SIG-M5 treated with dmso at 0.1 percent for 504 hours (cell line): ENCODE measurements around the gene ADCY4.
A peak's percentile ranks its signal among the peaks of the same experiment; 100 is the strongest.
"Not testable (repeated sequence)": the region's sequence is repeated elsewhere in the genome, so short reads cannot be mapped to it uniquely, and the experiment has no call there.

ENCODE experiments used
- DNase-seq: peaks from one replicate; lab custom pipeline; 2025; ENCODE audit not compliant: unreplicated experiment; lab: John Stamatoyannopoulos, UW

Gene ADCY4

DNA sequence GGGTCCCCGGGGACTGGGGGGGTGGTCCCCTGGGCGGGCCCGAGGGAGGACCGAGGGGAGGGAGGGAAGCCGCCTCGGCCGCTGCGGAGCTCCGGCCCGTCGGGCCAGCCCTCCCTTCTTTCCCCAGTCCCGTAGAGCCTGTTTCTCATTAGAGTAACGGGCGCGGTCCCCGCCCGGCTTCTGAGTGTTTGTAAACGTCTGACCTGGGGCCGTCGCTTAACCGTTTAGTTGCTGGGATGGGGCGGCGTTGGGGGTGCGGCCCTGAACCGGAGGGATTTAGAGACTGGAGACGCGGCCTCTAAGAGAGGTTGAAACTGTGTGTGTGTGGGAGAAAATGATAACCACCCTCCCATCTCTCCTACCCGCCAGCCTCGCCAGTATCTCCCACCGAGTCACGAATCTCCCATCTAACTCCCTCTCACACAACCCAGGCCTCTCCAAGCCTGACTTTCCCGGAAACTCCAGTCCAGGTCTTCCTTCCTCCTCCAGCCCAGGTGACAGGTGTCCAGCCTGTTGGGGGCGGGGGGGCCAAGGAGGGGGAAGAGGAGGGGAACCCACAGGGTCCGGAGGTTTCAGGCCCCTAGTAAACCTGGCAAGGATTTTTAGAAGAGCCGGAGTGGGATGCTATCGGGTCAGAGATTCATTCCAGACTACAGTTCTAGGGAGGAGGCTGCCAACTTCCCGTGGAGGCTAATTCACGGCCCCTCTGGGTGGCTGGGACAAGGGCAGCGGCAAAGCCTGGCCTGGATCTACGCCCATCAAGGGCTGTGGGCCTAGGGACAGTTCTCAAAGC is 32.0 kb upstream of the ADCY4 start:
- peak; percentile 55 for DNase-seq

DNA sequence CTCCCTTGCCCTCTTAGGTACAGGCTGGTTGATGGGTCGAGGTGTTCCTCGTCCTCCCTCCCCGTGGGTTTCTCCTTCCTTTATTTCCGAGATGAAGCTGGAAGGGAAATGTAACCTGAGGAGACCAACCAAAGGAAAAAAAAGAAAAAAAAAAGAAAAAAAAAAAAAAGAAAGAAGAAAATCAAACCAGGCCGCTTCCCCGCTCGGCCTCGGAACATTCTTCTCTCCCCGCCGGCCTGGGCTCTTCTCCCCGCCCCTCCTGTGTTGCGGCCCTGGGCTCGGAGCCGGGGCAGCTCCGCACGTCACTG is 31.5 kb upstream of the ADCY4 start:
- no peak for DNase-seq

GRCh38 chr14:24365600-24366412 is 30.9 kb upstream of the ADCY4 start:
- peak; percentile 57 for DNase-seq

GRCh38 chr14:24364841-24365240 is 30.0 kb upstream of the ADCY4 start:
- DNase-seq = no peak

DNA sequence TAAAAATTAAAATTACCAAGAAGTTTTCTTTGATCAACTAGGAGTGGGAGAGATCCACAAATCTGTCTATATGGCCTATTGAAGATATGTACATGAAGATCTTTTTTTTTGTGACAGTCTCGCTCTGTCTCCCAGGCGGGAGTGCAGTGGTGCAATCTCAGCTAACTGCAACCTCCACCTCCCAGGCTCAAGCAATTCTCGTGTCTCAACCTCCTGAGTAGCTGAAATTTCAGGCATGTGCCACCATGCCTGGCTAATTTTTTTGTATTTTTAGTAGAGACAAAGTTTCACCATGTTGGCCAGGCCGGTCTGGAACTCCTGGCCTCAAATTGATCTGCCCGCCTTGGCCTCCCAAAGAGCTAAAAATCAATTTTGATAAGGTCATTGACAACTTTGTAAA is 28.5 kb upstream of the ADCY4 start:
- DNase-seq = no peak

DNA sequence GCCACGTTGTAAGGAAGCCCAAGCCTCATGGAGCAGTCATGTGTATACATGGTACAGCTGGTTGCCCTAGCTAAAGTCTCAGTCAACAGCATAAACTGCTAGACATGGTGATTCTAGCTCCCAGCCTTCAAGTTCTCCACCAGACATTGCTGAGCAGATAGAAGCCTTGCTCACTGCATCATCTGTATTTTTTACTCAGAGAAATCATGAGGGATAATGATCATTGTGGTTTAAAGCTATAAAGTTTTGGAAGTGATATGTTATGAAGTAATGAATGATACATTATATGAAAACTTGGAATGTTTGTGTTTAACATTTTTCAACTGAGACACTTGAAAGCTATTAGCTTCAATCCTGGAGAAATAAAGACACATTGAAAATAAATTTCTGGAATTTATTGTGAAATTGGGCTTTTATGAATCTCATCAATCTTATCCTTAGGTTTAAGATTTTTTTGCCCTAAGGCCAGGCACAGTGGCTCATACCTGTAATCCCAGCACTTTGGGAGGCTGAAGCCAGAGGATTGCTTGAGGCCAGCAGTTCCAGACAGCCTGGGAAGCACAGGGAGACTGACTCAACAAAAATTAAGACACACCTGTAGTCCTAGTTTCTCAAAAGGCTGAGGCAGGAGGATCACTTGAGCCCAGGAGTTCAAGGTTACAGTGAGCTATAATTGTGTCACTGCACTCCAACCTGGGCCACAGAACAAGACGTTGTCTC is 27.5 kb upstream of the ADCY4 start:
- no peak for DNase-seq

GRCh38 chr14:24361326-24361725 is 26.5 kb upstream of the ADCY4 start:
- DNase-seq = no peak

- no peak for DNase-seq
Measured at GRCh38 chr14:24360281-24360680, 25.4 kb upstream of the ADCY4 start.

- no peak for DNase-seq
Measured at GRCh38 chr14:24356208-24356607, 21.3 kb upstream of the ADCY4 start.

GRCh38 chr14:24355009-24355408 is 20.1 kb upstream of the ADCY4 start:
- DNase-seq = no peak

- DNase-seq = not testable (repeated sequence)
Measured at GRCh38 chr14:24354482-24354825, 19.6 kb upstream of the ADCY4 start.

GRCh38 chr14:24353559-24354481 is 18.9 kb upstream of the ADCY4 start:
- no peak for DNase-seq

- peak; percentile 31 for DNase-seq
Measured at GRCh38 chr14:24351517-24351916, 16.6 kb upstream of the ADCY4 start.

- DNase-seq = no peak
Measured at GRCh38 chr14:24349742-24350141, 14.9 kb upstream of the ADCY4 start.

- no peak for DNase-seq
Measured at GRCh38 chr14:24348186-24348585, 13.3 kb upstream of the ADCY4 start.

- DNase-seq = no peak
Measured at GRCh38 chr14:24347134-24347533, 12.3 kb upstream of the ADCY4 start.

- DNase-seq = no peak
Measured at GRCh38 chr14:24343795-24344660, 9.2 kb upstream of the ADCY4 start.

GRCh38 chr14:24342889-24343288 is 8.0 kb upstream of the ADCY4 start:
- no peak for DNase-seq

DNA sequence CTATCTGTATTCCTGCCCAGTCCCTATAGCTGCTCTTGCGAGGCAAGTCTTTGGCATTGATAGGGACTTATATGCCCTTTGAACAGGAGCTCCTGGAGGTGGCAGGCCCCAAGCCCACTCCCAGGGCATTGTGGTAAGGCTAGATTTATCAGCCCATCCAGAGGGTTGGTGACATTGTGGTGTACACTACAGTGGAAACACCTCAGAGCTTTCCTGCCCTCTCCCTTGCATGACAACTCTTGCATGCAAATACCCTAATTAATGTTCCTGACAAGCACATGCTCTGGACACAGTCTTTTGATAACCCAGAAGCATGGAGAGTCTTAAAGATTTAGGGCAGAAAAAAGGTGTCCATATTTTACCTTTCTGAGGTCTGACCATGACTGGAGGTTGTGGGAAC is 5.7 kb upstream of the ADCY4 start:
- no peak for DNase-seq
